Peyer's patch (tissue), 4 donors: ENCODE results near the gene TBCC. TPM values are rescaled to one million over a fixed set of nuclear protein-coding genes. Genes with fewer than 3 reads are reported as not detected.
"Not testable (repeated sequence)": the region's sequence is repeated elsewhere in the genome, so short reads cannot be mapped to it uniquely, and the experiment has no call there.

Experiments used
- DNase-seq, 3 donors: peaks; one replicate each; pipeline ENCODE4 v3.0.0-alpha.2; 2017 to 2019
- H3K27ac ChIP-seq, 4 donors: fragments of 200-600 bp; sonication (generic); one replicate each; pipeline ENCODE4 v1.5.1; 2016 to 2019
- H3K27me3 ChIP-seq, 2 donors: fragments of 200-600 bp; sonication (generic); one replicate each; pipeline ENCODE4 v1.5.1; 2019
- H3K36me3 ChIP-seq, 3 donors: fragments of 200-600 bp; sonication (generic); one replicate each; pipeline ENCODE4 v1.5.1; 2016 to 2019
- H3K4me1 ChIP-seq, 4 donors: fragments of 200-600 bp; sonication (generic); one replicate each; pipeline ENCODE4 v1.5.1; 2016 to 2019
- H3K4me3 ChIP-seq, 4 donors: fragments of 200-600 bp; sonication (generic); 1 replicate in 3 of 4; 2 replicates in 1 of 4; pipeline ENCODE4 v1.5.1; 2016 to 2019; ENCODE audit warnings: mild to moderate bottlenecking in 1 of 4
- H3K9me3 ChIP-seq, 4 donors: fragments of 200-600 bp; sonication (generic); one replicate each; pipeline ENCODE4 v1.5.1; 2016 to 2019; ENCODE audit warnings: mild to moderate bottlenecking in 1 of 4
- POLR2A ChIP-seq, 2 donors: fragments of 450-650 bp; IDR thresholded peaks; one replicate each; pipeline ENCODE4 v1.5.1; 2017; ENCODE audit warnings: antibody characterized with exemption in 2 of 2, mild to moderate bottlenecking in 2 of 2, moderate library complexity in 2 of 2
- total RNA-seq, 4 donors: library from RNA; depleted of rRNA; stranded (reverse); fragments of >200 nt; gene quantifications; one replicate each; pipeline ENCODE4 v1.1.0, GENCODE V29; 2016
- TF ChIP-seq, protein P1 (sequence below), 6 experiments: fragments of 450-650 bp in 4 of 6; fragments of 200-600 bp in 2 of 6; sonication (generic) in 1 of 6; IDR thresholded peaks; one replicate each; pipeline ENCODE4 v1.5.1; 2017 to 2019; ENCODE audit warnings: antibody characterized with exemption in 6 of 6, mild to moderate bottlenecking in 3 of 6, moderate library complexity in 1 of 6

TBCC gene
- total RNA-seq, 4 donors from 2014 or later, result 23.1 to 36.4 (median 30.7) TPM

DNA sequence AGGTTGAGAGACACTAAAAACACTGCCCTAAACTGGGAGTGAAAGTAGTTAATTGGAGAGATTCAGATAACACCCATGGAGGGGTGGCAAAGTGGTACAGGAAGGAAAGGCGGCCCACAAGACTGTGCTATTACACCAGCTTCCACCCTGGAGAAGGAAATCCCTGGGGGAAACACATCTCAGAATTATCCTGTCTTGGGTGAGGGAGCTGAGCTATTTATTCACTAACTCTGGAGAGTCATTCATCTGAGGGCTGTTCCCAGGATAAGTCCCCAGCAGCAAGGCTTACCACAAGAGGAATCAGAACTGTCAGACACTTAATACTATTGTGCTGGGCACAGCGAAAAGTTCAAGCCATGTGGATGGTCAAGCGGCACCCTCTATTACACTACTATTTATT lies 9.9 kb downstream of the TBCC start:
- H3K4me1 ChIP-seq, result no peaks in the 10 kb centered on the region
- no peak for DNase-seq
- H3K4me3 ChIP-seq, result no peak overlapping the region
- H3K27me3 ChIP-seq, result no peaks in the 10 kb centered on the region
- TF ChIP-seq, protein P1, sequence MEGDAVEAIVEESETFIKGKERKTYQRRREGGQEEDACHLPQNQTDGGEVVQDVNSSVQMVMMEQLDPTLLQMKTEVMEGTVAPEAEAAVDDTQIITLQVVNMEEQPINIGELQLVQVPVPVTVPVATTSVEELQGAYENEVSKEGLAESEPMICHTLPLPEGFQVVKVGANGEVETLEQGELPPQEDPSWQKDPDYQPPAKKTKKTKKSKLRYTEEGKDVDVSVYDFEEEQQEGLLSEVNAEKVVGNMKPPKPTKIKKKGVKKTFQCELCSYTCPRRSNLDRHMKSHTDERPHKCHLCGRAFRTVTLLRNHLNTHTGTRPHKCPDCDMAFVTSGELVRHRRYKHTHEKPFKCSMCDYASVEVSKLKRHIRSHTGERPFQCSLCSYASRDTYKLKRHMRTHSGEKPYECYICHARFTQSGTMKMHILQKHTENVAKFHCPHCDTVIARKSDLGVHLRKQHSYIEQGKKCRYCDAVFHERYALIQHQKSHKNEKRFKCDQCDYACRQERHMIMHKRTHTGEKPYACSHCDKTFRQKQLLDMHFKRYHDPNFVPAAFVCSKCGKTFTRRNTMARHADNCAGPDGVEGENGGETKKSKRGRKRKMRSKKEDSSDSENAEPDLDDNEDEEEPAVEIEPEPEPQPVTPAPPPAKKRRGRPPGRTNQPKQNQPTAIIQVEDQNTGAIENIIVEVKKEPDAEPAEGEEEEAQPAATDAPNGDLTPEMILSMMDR (IDR thresholded peaks at IDR 0.05), result no peak
- no peak for TF ChIP-seq POLR2A (IDR thresholded peaks at IDR 0.05)
- H3K27ac ChIP-seq, result no peak overlapping the region
- no peaks in the 10 kb centered on the region for H3K9me3 ChIP-seq
- no peaks in the 10 kb centered on the region for H3K36me3 ChIP-seq

DNA sequence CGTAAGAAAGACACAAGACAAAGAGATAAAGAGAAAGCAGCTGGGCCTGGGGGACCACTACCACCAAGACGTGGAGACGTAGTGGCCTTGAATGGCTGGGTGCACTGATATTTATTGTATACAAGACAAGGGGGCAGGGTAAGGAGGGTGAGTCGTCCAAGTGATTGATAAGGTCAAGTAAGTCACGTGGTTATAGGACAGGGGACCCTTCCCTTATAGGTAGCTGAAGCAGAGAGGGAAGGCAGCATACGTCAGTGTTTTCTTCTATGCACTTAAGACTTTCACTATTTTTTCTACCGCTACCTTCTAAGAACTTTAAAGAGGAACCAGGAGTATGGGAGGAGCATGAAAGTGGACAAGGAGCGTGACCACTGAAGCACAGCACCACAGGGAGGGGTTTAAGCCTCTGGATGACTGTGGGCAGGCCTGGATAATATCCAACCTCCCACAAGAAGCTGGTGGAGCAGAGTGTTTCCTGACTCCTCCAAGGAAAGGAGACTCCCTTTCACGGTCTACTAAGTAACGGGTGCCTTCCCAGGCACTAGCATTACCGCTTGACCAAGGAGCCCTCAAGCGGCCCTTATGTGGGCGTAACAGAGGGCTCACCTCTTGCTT lies 11.9 kb downstream of the TBCC start:
- not testable (repeated sequence) for H3K27me3 ChIP-seq, H3K36me3 ChIP-seq, H3K27ac ChIP-seq, H3K4me1 ChIP-seq, DNase-seq, H3K9me3 ChIP-seq, H3K4me3 ChIP-seq

DNA sequence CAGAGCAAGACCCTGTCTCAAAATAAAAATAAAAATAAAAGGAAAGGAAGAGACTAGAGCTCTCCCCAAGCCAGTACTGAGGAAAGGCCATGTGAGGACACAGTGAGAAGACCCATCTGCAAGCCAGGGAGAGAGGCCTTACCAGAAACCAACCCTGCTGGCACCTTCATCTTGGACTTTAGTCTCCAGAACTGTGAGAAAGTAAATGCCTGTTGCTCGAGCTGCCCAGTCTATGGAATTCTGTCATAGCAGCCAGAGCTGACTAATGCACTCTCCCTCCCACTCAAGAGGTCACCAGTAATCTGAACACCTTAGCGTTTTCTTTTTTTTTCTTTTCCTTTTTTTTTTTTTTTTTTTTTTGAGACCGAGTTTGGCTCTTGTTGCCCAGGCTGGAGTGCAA lies 16.2 kb downstream of the TBCC start:
- Histone ChIP-seq H3K27me3 (no peaks in the 10 kb centered on the region), H3K36me3 (no peaks in the 10 kb centered on the region), H3K4me1 (no peaks in the 10 kb centered on the region), H3K27ac (no peak overlapping the region), H3K9me3 (no peaks in the 10 kb centered on the region), H3K4me3 (no peak overlapping the region)
- no peak for TF ChIP-seq POLR2A (IDR thresholded peaks at IDR 0.05)
- TF ChIP-seq, protein P1 (IDR thresholded peaks at IDR 0.05), result no peak
- peak in 1 of 3 donors; percentile 54 for DNase-seq

DNA sequence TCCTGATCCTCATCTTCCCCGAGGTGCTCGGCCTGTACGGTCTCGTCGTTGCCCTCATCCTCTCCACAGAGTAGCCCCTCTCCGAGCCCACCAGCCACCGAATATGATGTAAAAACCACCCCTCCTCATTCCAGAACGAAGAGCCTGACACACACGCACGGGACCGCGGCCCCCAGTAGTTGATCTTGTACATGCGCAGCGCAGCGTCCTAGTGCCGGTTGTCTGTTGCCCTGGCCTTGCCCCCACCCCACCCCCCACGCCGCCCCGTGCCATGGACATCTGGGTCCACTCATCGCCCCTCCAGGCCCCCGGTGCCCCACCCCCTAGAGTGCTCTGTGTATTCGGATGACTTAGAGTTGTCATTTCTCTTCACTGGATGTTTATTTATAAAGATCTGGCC lies 18.3 kb downstream of the TBCC start:
- TF ChIP-seq, protein P1 (IDR thresholded peaks at IDR 0.05), result no peak
- TF ChIP-seq POLR2A (IDR thresholded peaks at IDR 0.05), result no peak
- H3K4me3 ChIP-seq, result peak overlapping the region in 3 of 4 donors; percentile 48 to 52 (median 50)
- H3K4me1 ChIP-seq, result no peaks in the 10 kb centered on the region
- H3K27me3 ChIP-seq, result no peaks in the 10 kb centered on the region
- peak overlapping the region; percentile 50 to 83 (median 76) for H3K27ac ChIP-seq
- no peak for DNase-seq
- no peaks in the 10 kb centered on the region for H3K36me3 ChIP-seq
- H3K9me3 ChIP-seq, result no peaks in the 10 kb centered on the region

DNA sequence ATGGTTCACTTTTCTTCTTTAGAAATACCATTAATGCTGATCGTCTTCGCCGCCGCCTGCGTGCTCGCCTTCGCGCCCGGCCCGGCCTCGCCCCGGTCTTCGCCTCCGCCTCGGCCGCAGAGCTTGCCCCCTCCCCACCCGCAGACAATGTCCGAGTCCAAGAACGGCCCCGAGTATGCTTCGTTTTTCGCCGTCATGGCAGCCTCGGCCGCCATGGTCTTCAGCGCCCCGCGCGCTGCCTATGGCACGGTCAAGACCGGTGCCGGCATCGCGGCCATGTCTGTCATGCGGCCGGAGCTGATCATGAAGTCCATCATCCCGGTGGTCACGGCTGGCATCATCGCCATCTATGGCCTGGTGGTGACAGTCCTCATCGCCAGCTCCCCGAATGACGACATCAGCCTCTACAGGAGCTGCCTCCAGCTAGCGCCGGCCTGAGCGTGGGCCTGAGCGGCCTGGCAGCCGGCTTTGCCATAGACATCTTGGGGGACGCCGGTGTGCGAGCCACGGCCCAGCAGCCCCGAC lies 18.8 kb downstream of the TBCC start:
- H3K27ac ChIP-seq, result peak overlapping the region; percentile 50 to 83 (median 76)
- no peaks in the 10 kb centered on the region for H3K4me1 ChIP-seq
- H3K9me3 ChIP-seq, result no peaks in the 10 kb centered on the region
- TF ChIP-seq POLR2A (IDR thresholded peaks at IDR 0.05), result no peak
- TF ChIP-seq, protein P1 (IDR thresholded peaks at IDR 0.05), result no peak
- H3K27me3 ChIP-seq, result no peaks in the 10 kb centered on the region
- DNase-seq, result peak in 2 of 3 donors; percentile 56
- H3K4me3 ChIP-seq, result peak overlapping the region; percentile 27 to 52 (median 49)
- no peaks in the 10 kb centered on the region for H3K36me3 ChIP-seq

DNA sequence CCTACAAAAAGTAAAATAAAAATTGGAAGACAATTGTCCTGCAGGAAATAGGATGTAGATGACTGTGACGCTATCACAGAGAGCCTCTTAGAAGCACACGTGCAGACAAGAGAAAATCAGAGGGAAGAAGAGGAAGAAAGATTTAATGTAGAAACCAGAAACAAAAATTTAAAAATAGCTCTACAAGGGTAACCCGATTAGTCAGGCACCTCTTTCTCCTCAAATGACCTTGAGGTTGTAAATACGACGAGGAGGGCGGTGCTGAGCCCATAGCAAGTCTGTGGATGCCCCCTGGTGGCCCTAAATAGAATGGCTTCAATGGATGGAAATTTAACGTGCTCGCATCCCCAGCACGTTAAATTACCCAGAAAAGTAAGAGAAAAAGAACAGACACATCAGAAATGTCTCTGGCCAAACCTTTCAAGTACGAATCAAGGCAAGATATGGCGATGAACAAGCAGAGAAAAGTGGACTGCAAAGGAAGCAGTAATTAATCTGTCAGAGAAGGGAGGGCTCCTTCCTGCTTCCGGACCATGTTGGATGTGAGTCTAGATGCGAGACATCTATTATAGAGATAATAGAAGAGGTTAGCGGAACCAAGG lies 19.3 kb downstream of the TBCC start:
- Histone ChIP-seq H3K4me1 (no peaks in the 10 kb centered on the region), H3K4me3 (peak overlapping the region; percentile 27 to 52 (median 49)), H3K9me3 (no peaks in the 10 kb centered on the region), H3K36me3 (no peaks in the 10 kb centered on the region), H3K27me3 (no peaks in the 10 kb centered on the region), H3K27ac (peak overlapping the region; percentile 50 to 83 (median 76))
- TF ChIP-seq, protein P1 (IDR thresholded peaks at IDR 0.05), result peak; percentile 82 to 97 (median 90)
- no peak for TF ChIP-seq POLR2A (IDR thresholded peaks at IDR 0.05)
- DNase-seq, result peak in 2 of 3 donors; percentile 79 to 90
